Naive thymus-derived CD4-positive, alpha-beta T cell (primary cell): ENCODE measurements around the gene PELI2. TPM values are rescaled to one million over a fixed set of nuclear protein-coding genes. Genes with fewer than 3 reads are reported as not detected.

Experiments used
- ATAC-seq: fragments of 150-1000 bp; cut with Tn5 transposase; 2 replicates; pipeline ENCODE4 v1.10.0; 2021; ENCODE audit warnings: mild to moderate bottlenecking, moderate library complexity
- CTCF ChIA-PET: fragments of 350-600 bp; sonication (Branson Sonifier 250); formaldehyde crosslinking; loops from one replicate; lab custom pipeline; 2021; ENCODE audit warnings: antibody characterized with exemption; lab: Charles Lee
- POLR2A ChIA-PET: fragments of 350-600 bp; sonication (Branson Sonifier 250); formaldehyde crosslinking; loops from one replicate; lab custom pipeline; 2021; ENCODE audit warnings: antibody characterized with exemption, inconsistent platforms; lab: Charles Lee
- DNase-seq, 9 donors: peaks; one replicate each; pipeline versions ENCODE4 v3.0.0 to v3.0.0-alpha.2; 2020 to 2022; ENCODE audit warnings: mixed read lengths in 1 of 9
- H3K27ac ChIP-seq: one replicate; pipeline ENCODE4 v1.7.0; 2013; ENCODE audit warnings: mild to moderate bottlenecking, low read depth, low read length, moderate library complexity
- H3K27me3 ChIP-seq, 2 donors: one replicate each; pipeline ENCODE4 v1.7.0; 2013; ENCODE audit warnings: low read length in 2 of 2, mild to moderate bottlenecking in 2 of 2, moderate library complexity in 2 of 2; ENCODE audit not compliant: control insufficient read depth in 2 of 2, insufficient read depth in 2 of 2
- H3K36me3 ChIP-seq, 3 experiments: 1 replicate in 2 of 3; 2 replicates in 1 of 3; pipeline ENCODE4 v1.7.0; 2013; ENCODE audit warnings: low read length in 3 of 3, mild to moderate bottlenecking in 3 of 3, moderate library complexity in 1 of 3; ENCODE audit not compliant: insufficient read depth in 3 of 3, control insufficient read depth in 2 of 3
- H3K4me1 ChIP-seq, 2 donors: one replicate each; pipeline ENCODE4 v1.7.0; 2013; ENCODE audit warnings: low read length in 2 of 2, mild to moderate bottlenecking in 2 of 2, moderate library complexity in 1 of 2; ENCODE audit not compliant: control insufficient read depth in 2 of 2, insufficient read depth in 2 of 2
- H3K4me3 ChIP-seq: 2 replicates; pipeline ENCODE4 v1.7.0; 2013; ENCODE audit warnings: mild to moderate bottlenecking, low read length
- H3K9me3 ChIP-seq, 3 experiments: 1 replicate in 2 of 3; 2 replicates in 1 of 3; pipeline ENCODE4 v1.7.0; 2013; ENCODE audit warnings: low read length in 3 of 3; ENCODE audit not compliant: control insufficient read depth in 2 of 3
- H3K27ac Mint-ChIP-seq, 9 donors: one replicate each; pipeline ENCODE4 v1.8.0; 2020 to 2022; ENCODE audit warnings: mixed read lengths in 9 of 9, mild to moderate bottlenecking in 8 of 9, moderate library complexity in 5 of 9, inconsistent platforms in 2 of 9
- H3K27me3 Mint-ChIP-seq, 5 donors: one replicate each; pipeline ENCODE4 v1.8.0; 2021 to 2022; ENCODE audit warnings: mixed read lengths in 5 of 5, mild to moderate bottlenecking in 1 of 5
- H3K36me3 Mint-ChIP-seq, 5 donors: one replicate each; pipeline ENCODE4 v1.8.0; 2020 to 2022; ENCODE audit warnings: mixed read lengths in 5 of 5, mild to moderate bottlenecking in 3 of 5, inconsistent platforms in 1 of 5
- H3K4me1 Mint-ChIP-seq, 7 donors: one replicate each; pipeline ENCODE4 v1.8.0; 2020 to 2022; ENCODE audit warnings: mixed read lengths in 7 of 7, mild to moderate bottlenecking in 3 of 7, inconsistent platforms in 1 of 7
- H3K4me3 Mint-ChIP-seq, 10 donors: one replicate each; pipeline ENCODE4 v1.8.0; 2020 to 2022; ENCODE audit warnings: mild to moderate bottlenecking in 10 of 10, mixed read lengths in 10 of 10, moderate library complexity in 6 of 10, inconsistent platforms in 2 of 10
- H3K9me3 Mint-ChIP-seq, 11 donors: one replicate each; pipeline ENCODE4 v1.8.0; 2020 to 2022; ENCODE audit warnings: mixed read lengths in 11 of 11, mild to moderate bottlenecking in 4 of 11, inconsistent platforms in 1 of 11, moderate library complexity in 1 of 11
- intact Hi-C, 2 donors: fragments of 100-400 bp; cut with micrococcal nuclease; formaldehyde crosslinking; loops; one replicate each; pipeline ENCODE4 v1.15.1; 2023
- polyA plus RNA-seq, 2 donors: library from polyadenylated mRNA; unstranded; fragments of 300-500 nt; fragmentation: Illumina TruSeq; gene quantifications; one replicate each; pipeline ENCODE4 v1.2.3, GENCODE V29; 2021
- total RNA-seq, 6 experiments: library from RNA in 5 of 6; stranded (reverse) in 5 of 6; gene quantifications; 1 replicate in 5 of 6; 2 replicates in 1 of 6; pipeline ENCODE4 v1.2.3 and lab custom pipeline; 2021 to 2026

Gene PELI2
- total and polyA plus RNA-seq, 7 experiments from 2014 or later, result 1.7 to 24.7 (median 11.3) TPM

DNA sequence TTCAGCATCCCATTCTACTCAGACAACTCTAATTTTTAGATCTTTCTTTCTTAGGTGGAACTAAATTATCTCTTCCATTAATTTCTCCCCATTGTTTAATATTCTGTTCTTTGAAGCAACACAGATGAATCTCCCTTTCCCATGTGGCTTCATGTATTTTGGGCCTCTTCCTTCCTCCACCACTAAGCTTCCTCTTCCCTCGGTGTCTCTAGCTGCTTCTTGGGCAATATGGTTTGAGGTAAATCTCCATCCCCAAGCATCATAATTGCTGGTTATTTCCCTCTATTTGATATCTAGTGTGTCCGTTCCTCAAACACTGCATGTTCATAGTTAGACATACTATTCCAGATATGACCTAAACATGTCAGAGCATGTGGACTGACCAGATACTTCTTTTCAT lies 119.2 kb downstream of the PELI2 start:
- Histone ChIP-seq H3K27ac (no peak overlapping the region), H3K27me3 (no peaks in the 10 kb centered on the region), H3K4me3 (no peak overlapping the region), H3K4me1 (no peaks in the 10 kb centered on the region), H3K9me3 (no peaks in the 10 kb centered on the region), H3K36me3 (no peaks in the 10 kb centered on the region)
- H3K27me3 Mint-ChIP-seq, result no peaks in the 10 kb centered on the region
- peak overlapping the region in 1 of 9 donors; percentile 38 for H3K27ac Mint-ChIP-seq
- peak; percentile 50 for ATAC-seq
- ChIA-PET CTCF (interaction anchor here (0.6 kb wide), 1 partner anchor 795 kb away, joined by 5 read pairs; no protein-coding TSS in a partner anchor), POLR2A (no interaction called here)
- DNase-seq, result no peak
- no peak overlapping the region for H3K4me3 Mint-ChIP-seq
- peaks cover 0 to 24% (median 18%) of the 10 kb centered on the region in 5 donors for H3K36me3 Mint-ChIP-seq
- peaks cover 0 to 12% (median 7%) of the 10 kb centered on the region in 11 donors for H3K9me3 Mint-ChIP-seq
- peaks cover 0 to 8% (median 4%) of the 10 kb centered on the region in 7 donors for H3K4me1 Mint-ChIP-seq
- intact Hi-C loops, result no loop called here

DNA sequence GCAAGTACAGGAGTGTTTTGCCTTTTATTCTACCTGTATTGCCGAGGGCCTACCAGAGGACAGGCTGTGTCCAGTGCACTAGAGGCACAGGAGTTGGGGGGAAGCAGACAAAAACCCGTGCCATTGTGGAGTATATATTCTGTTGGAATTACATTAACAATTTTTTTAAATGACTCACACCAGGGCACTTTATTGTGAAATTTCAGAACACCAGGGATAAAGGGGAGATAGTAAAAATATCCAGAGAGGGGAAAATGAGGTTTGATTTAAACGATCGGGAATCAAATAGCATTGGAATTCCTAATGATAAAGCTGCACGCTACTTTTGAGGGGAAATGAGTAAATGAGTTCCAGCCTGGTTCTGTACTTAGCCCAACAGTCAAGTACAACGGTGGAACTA lies 123.2 kb downstream of the PELI2 start:
- CTCF ChIA-PET, result no interaction called here
- Histone ChIP-seq H3K4me3 (no peak overlapping the region), H3K27ac (no peak overlapping the region), H3K36me3 (no peaks in the 10 kb centered on the region), H3K27me3 (no peaks in the 10 kb centered on the region), H3K4me1 (no peaks in the 10 kb centered on the region), H3K9me3 (no peaks in the 10 kb centered on the region)
- DNase-seq, result no peak
- Mint-ChIP-seq H3K4me1 (peaks cover 0 to 8% (median 3%) of the 10 kb centered on the region in 7 donors), H3K4me3 (no peak overlapping the region), H3K27ac (no peak overlapping the region), H3K9me3 (peaks cover 0 to 6% (median 0%) of the 10 kb centered on the region in 11 donors), H3K36me3 (peaks cover 0 to 30% (median 22%) of the 10 kb centered on the region in 5 donors), H3K27me3 (no peaks in the 10 kb centered on the region)
- intact Hi-C loops, result no loop called here
- no peak for ATAC-seq
- POLR2A ChIA-PET, result no interaction called here

DNA sequence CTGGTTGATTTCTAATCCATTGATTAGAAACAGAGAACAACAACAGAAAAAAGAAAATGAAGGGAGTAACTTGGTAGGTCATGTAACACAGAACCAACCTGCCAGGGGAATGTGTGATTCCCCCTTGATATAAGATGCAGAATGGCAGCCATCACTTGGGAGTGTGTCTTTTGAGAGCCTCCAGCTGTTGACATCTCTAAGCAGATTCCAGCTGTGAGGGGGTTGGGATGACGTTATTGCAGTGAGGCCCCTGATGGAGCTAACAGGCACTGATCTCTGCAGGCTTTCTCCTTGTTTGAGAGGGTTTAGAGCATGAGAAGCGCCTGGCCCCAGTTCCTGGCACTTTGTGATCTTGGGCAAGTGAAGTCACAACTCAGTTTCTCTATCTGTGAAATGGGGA lies 124.9 kb downstream of the PELI2 start:
- intact Hi-C loops, result no loop called here
- Histone ChIP-seq H3K27me3 (no peaks in the 10 kb centered on the region), H3K9me3 (no peaks in the 10 kb centered on the region), H3K27ac (no peak overlapping the region), H3K4me3 (no peak overlapping the region), H3K36me3 (no peaks in the 10 kb centered on the region), H3K4me1 (no peaks in the 10 kb centered on the region)
- no peak for ATAC-seq
- Mint-ChIP-seq H3K4me3 (no peak overlapping the region), H3K9me3 (peaks cover 0 to 6% (median 0%) of the 10 kb centered on the region in 11 donors), H3K36me3 (peaks cover 0 to 35% (median 23%) of the 10 kb centered on the region in 5 donors), H3K4me1 (no peaks in the 10 kb centered on the region), H3K27ac (no peak overlapping the region), H3K27me3 (no peaks in the 10 kb centered on the region)
- ChIA-PET CTCF (no interaction called here), POLR2A (no interaction called here)
- no peak for DNase-seq

DNA sequence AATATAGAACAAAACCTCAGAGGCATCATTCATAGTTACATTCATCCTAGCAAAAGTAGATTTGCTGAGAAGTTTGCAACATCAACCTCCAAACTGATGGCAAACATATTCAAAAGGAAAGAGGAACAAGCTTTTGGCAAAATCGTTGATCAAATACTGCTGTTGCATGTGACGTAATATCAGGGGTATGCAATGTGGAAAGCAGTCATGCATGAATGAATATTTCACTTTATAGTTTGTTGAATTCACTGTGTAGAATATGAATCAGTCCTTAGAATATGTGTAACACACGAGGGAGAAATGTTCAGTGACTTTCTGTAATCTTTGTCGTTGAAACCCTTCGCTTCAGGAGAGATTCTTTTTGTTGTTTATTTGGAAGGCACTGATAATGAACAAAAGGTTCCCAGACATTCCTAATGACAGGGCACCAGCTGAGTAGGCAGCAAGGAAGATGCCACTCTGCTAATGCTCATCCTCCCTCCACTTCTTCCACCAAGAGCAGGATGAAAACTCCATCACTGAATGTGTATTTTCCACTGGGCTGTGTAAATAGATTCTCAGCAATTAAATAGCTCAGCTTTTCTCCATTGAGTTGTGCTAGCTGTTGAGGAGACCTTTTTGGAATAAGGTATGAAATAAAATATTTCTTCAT lies 126.1 kb downstream of the PELI2 start:
- no peaks in the 10 kb centered on the region for H3K36me3 ChIP-seq
- no peaks in the 10 kb centered on the region for H3K27me3 ChIP-seq
- Mint-ChIP-seq H3K36me3 (peaks cover 0 to 43% (median 32%) of the 10 kb centered on the region in 5 donors), H3K9me3 (peaks cover 0 to 6% (median 0%) of the 10 kb centered on the region in 11 donors), H3K27ac (peak overlapping the region in 1 of 9 donors; percentile 9), H3K27me3 (no peaks in the 10 kb centered on the region), H3K4me1 (peaks cover 0 to 2% (median 0%) of the 10 kb centered on the region in 7 donors), H3K4me3 (no peak overlapping the region)
- no peaks in the 10 kb centered on the region for H3K4me1 ChIP-seq
- no peak overlapping the region for H3K4me3 ChIP-seq
- H3K27ac ChIP-seq, result no peak overlapping the region
- POLR2A ChIA-PET, result no interaction called here
- CTCF ChIA-PET, result no interaction called here
- DNase-seq (no peak), ATAC-seq (peak; percentile 26)
- intact Hi-C loops, result no loop called here
- H3K9me3 ChIP-seq, result no peaks in the 10 kb centered on the region

DNA sequence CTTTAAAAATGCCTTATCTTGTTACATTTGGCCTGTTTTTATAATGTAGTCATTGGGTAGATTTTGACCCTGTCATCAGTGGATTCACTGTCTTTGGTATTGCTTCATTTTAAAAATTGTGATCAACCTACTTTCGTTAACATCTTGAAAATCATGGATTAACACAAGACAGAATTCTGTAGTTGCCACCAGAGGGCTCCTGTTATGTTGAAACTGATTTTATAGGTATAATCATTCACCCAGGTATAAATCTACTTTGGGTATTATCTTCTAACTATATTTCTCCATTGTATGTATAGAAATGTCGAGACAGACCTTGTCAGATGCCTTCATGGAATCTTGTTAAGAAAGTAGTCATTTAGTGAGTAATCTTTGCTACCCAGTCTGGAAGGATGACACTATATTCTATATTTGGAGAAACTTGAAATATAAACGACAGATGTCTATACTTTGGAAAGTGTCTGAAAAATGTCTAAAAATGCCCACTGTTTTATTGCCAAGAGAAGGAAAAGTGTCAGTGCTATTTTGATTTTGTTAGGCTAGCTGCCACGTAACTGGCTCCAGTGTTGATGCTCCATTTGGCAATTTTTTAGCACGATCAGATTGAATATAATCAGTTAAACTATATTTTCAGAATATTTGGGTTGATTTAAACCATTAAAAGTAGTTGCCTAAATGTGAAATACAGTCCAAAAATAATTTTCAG lies 129.4 kb downstream of the PELI2 start:
- H3K36me3 ChIP-seq, result no peaks in the 10 kb centered on the region
- peaks cover 0 to 4% (median 0%) of the 10 kb centered on the region in 7 donors for H3K4me1 Mint-ChIP-seq
- H3K4me3 Mint-ChIP-seq, result no peak overlapping the region
- ChIA-PET POLR2A (no interaction called here), CTCF (no interaction called here)
- peaks cover 3 to 53% (median 31%) of the 10 kb centered on the region in 5 donors for H3K36me3 Mint-ChIP-seq
- intact Hi-C loops, result no loop called here
- peaks cover 0 to 5% (median 2%) of the 10 kb centered on the region in 11 donors for H3K9me3 Mint-ChIP-seq
- ATAC-seq, result no peak
- H3K4me3 ChIP-seq, result no peak overlapping the region
- DNase-seq, result no peak
- H3K27ac Mint-ChIP-seq, result no peak overlapping the region
- H3K9me3 ChIP-seq, result no peaks in the 10 kb centered on the region
- H3K4me1 ChIP-seq, result no peaks in the 10 kb centered on the region
- no peaks in the 10 kb centered on the region for H3K27me3 ChIP-seq
- no peaks in the 10 kb centered on the region for H3K27me3 Mint-ChIP-seq
- H3K27ac ChIP-seq, result no peak overlapping the region

DNA sequence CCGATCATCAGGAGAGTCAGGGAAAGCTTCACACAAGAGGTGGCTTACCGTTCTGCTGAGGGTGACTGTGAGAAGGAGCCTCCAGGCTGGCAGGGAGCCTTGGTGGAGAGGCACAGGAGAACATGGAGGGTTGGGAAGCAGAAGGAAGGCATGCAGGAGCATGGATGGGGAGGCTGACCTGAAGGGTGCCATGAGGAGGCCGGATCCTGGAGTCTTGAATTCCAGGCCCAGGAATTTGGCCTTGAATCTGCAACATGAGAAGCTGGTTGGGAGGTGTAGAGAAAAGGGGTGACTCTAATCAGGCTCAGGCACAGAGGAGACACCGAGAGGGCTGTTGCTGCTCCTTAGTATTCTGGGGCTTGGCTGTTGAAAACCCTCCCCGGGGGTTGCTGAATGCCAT lies 130.2 kb downstream of the PELI2 start:
- ATAC-seq, result no peak
- POLR2A ChIA-PET, result no interaction called here
- no peak for DNase-seq
- Mint-ChIP-seq H3K4me3 (no peak overlapping the region), H3K36me3 (peaks cover 3 to 57% (median 32%) of the 10 kb centered on the region in 5 donors), H3K9me3 (peaks cover 2 to 11% (median 4%) of the 10 kb centered on the region in 11 donors), H3K27ac (no peak overlapping the region), H3K4me1 (peaks cover 0 to 4% (median 0%) of the 10 kb centered on the region in 7 donors), H3K27me3 (no peaks in the 10 kb centered on the region)
- H3K4me3 ChIP-seq, result no peak overlapping the region
- no peak overlapping the region for H3K27ac ChIP-seq
- H3K27me3 ChIP-seq, result no peaks in the 10 kb centered on the region
- CTCF ChIA-PET, result no interaction called here
- H3K36me3 ChIP-seq, result no peaks in the 10 kb centered on the region
- intact Hi-C loops, result no loop called here
- H3K9me3 ChIP-seq, result no peaks in the 10 kb centered on the region
- no peaks in the 10 kb centered on the region for H3K4me1 ChIP-seq
